ENCODE measurements around the gene SARDH. TPM values are rescaled to one million over a fixed set of nuclear protein-coding genes. Genes with fewer than 3 reads are reported as not detected.
A peak's percentile ranks its signal among the peaks of the same experiment; 100 is the strongest.

SARDH gene
- total RNA-seq, 4 donors from 2014 or later, result 0.47 to 5.0 (median 0.95) TPM

- Histone ChIP-seq H3K27me3 (no peaks in the 10 kb centered on the region), H3K4me1 (peaks cover 0 to 13% (median 0%) of the 10 kb centered on the region in 4 donors), H3K9me3 (no peaks in the 10 kb centered on the region), H3K4me3 (no peak overlapping the region), H3K27ac (no peak overlapping the region), H3K36me3 (no peaks in the 10 kb centered on the region)
- TF ChIP-seq CTCF (IDR thresholded peaks at IDR 0.05) (no peak), POLR2A (IDR thresholded peaks at IDR 0.05) (no peak)
- DNase-seq, result no peak
Measured at GRCh38 chr9:133661846-133662540, 76.2 kb downstream of the SARDH start.

GRCh38 chr9:133659516-133659915 is 78.6 kb downstream of the SARDH start:
- no peak for TF ChIP-seq POLR2A (IDR thresholded peaks at IDR 0.05)
- no peak for TF ChIP-seq CTCF (IDR thresholded peaks at IDR 0.05)
- H3K27me3 ChIP-seq, result no peaks in the 10 kb centered on the region
- DNase-seq, result no peak
- no peaks in the 10 kb centered on the region for H3K36me3 ChIP-seq
- H3K4me1 ChIP-seq, result peaks cover 0 to 13% (median 0%) of the 10 kb centered on the region in 4 donors
- H3K27ac ChIP-seq, result no peak overlapping the region
- no peak overlapping the region for H3K4me3 ChIP-seq
- H3K9me3 ChIP-seq, result no peaks in the 10 kb centered on the region

- Histone ChIP-seq H3K36me3 (no peaks in the 10 kb centered on the region), H3K9me3 (no peaks in the 10 kb centered on the region), H3K27ac (no peak overlapping the region), H3K4me1 (peaks cover 0 to 13% (median 0%) of the 10 kb centered on the region in 4 donors), H3K27me3 (no peaks in the 10 kb centered on the region), H3K4me3 (peak overlapping the region in 1 of 4 donors; percentile 8)
- TF ChIP-seq POLR2A (IDR thresholded peaks at IDR 0.05) (no peak), CTCF (IDR thresholded peaks at IDR 0.05) (no peak)
- peak in 2 of 3 donors; percentile 61 to 64 for DNase-seq
Measured at GRCh38 chr9:133658442-133659431, 79.4 kb downstream of the SARDH start.

DNA sequence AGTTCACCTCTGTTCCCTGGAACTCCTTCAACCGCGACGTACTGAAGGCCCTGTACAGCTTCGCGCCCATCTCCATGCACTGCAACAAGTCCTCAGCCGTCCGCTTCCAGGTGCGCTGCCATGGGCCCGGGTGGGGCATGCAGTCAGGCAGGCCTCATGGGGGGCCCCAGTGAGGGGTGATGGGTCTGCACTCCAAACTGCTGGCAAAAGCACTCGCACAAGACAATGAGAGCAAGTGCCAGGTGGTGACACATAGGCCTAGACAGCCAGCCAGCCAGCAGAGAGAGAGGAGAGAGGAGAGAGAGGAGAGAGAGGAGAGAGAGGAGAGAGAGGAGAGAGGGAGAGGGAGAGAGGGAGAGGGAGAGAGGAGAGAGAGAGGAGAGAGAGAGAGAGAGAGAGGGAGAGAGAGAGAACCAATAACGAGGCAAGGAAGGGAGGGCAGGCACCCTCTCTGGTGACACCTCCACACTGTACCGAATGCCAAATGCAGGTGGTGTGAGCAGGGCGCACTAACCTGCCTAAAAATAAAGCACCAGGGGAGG is 81.0 kb downstream of the SARDH start:
- no peaks in the 10 kb centered on the region for H3K9me3 ChIP-seq
- no peak for TF ChIP-seq POLR2A (IDR thresholded peaks at IDR 0.05)

GRCh38 chr9:133656211-133657119 is 81.7 kb downstream of the SARDH start:
- TF ChIP-seq CTCF (IDR thresholded peaks at IDR 0.05), result peak in 1 of 6 experiments; percentile 13
- TF ChIP-seq POLR2A (IDR thresholded peaks at IDR 0.05), result no peak
- H3K4me3 ChIP-seq, result no peak overlapping the region
- H3K27ac ChIP-seq, result no peak overlapping the region
- peaks cover 0 to 13% (median 0%) of the 10 kb centered on the region in 4 donors for H3K4me1 ChIP-seq
- no peaks in the 10 kb centered on the region for H3K36me3 ChIP-seq
- no peaks in the 10 kb centered on the region for H3K9me3 ChIP-seq
- no peaks in the 10 kb centered on the region for H3K27me3 ChIP-seq
- DNase-seq, result peak in 1 of 3 donors; percentile 31

More for the DNA sequence above, 81.0 kb downstream of the SARDH start:
- Histone ChIP-seq H3K27me3 (no peaks in the 10 kb centered on the region), H3K4me1 (peaks cover 0 to 13% (median 0%) of the 10 kb centered on the region in 4 donors), H3K4me3 (no peak overlapping the region), H3K36me3 (no peaks in the 10 kb centered on the region), H3K27ac (no peak overlapping the region)
- no peak for DNase-seq
